PC-3 (cell line): ENCODE results near the gene OOSP1. TPM values are rescaled to one million over a fixed set of nuclear protein-coding genes. Genes with fewer than 3 reads are reported as not detected.

Experiments
- ATAC-seq: fragments of 200-7000 bp; cut with Tn5 transposase; 2 replicates; pipeline ENCODE4 v1.9.1; 2020; ENCODE audit warnings: mild to moderate bottlenecking, moderate library complexity
- BruUV-seq: library from RNA; stranded (reverse); fragments of 400-500 nt; replicated peaks from 2 replicates; lab custom pipeline; 2021; lab: Mats Ljungman, UMichigan
- CTCF ChIA-PET: fragments of 300-600 bp; sonication (Branson Sonifier 250); formaldehyde crosslinking; loops from one replicate; lab custom pipeline; 2022; ENCODE audit warnings: antibody characterized with exemption; lab: Charles Lee
- POLR2A ChIA-PET: fragments of 300-600 bp; sonication (Branson Sonifier 250); formaldehyde crosslinking; loops from one replicate; lab custom pipeline; 2022; ENCODE audit warnings: antibody characterized with exemption; ENCODE audit not compliant: unreplicated experiment; lab: Charles Lee
- DNase-seq: peaks from one replicate; pipeline ENCODE4 v3.0.0-alpha.2; 2015
- H2AFZ ChIP-seq: fragments of 300-600 bp; sonication (generic); 2 replicates; pipeline ENCODE4 v1.6.0; 2016; ENCODE audit warnings: antibody characterized with exemption, low read length
- H3F3A ChIP-seq: fragments of 300-600 bp; sonication (generic); one replicate; pipeline ENCODE4 v1.6.0; 2017; ENCODE audit warnings: antibody characterized with exemption, low read length, control low read depth, mild to moderate bottlenecking; ENCODE audit not compliant: unreplicated experiment
- H3K27ac ChIP-seq: fragments of 300-600 bp; sonication (generic); 2 replicates; pipeline ENCODE4 v1.5.1; 2016; ENCODE audit warnings: mild to moderate bottlenecking, low read length
- H3K27me3 ChIP-seq: fragments of 300-600 bp; sonication (generic); 2 replicates; pipeline ENCODE4 v1.6.1; 2016; ENCODE audit warnings: low read length, mixed read lengths
- H3K36me3 ChIP-seq: fragments of 300-600 bp; sonication (generic); 2 replicates; pipeline ENCODE4 v1.6.1; 2016; ENCODE audit warnings: low read depth, mixed run types, low read length, mixed read lengths
- H3K4me1 ChIP-seq: fragments of 300-600 bp; sonication (generic); 2 replicates; pipeline ENCODE4 v1.5.1; 2016; ENCODE audit warnings: low read length; ENCODE audit not compliant: insufficient read depth
- H3K4me2 ChIP-seq: fragments of 300-600 bp; sonication (generic); 2 replicates; pipeline ENCODE4 v1.6.0; 2016; ENCODE audit warnings: low read length
- H3K4me3 ChIP-seq: fragments of 300-600 bp; sonication (generic); 2 replicates; pipeline ENCODE4 v1.5.1; 2016; ENCODE audit warnings: mild to moderate bottlenecking, low read length, mixed read lengths
- H3K79me2 ChIP-seq: fragments of 300-600 bp; sonication (generic); 2 replicates; pipeline ENCODE4 v1.6.1; 2017; ENCODE audit warnings: low read length, mixed read lengths
- H3K9ac ChIP-seq: fragments of 300-600 bp; sonication (generic); 2 replicates; pipeline ENCODE4 v1.6.0; 2016; ENCODE audit warnings: mild to moderate bottlenecking, low read length
- H3K9me2 ChIP-seq: fragments of 300-600 bp; sonication (generic); replicated peaks from 2 replicates; pipeline ENCODE4 v1.6.1; 2016; ENCODE audit warnings: mixed run types, low read length, mixed read lengths
- H3K9me3 ChIP-seq: fragments of 300-600 bp; sonication (generic); 2 replicates; pipeline ENCODE4 v1.6.1; 2016; ENCODE audit warnings: low read length, mixed read lengths
- H4K20me1 ChIP-seq: fragments of 300-600 bp; sonication (generic); 2 replicates; pipeline ENCODE4 v1.6.1; 2016; ENCODE audit warnings: low read length, mixed read lengths
- CTCF ChIP-seq: fragments of 300-600 bp; sonication (generic); conservative IDR thresholded peaks from 2 replicates; pipeline ENCODE4 v1.5.1; 2017; ENCODE audit warnings: antibody characterized with exemption, low read depth, mild to moderate bottlenecking, low read length
- EZH2 ChIP-seq: fragments of 300-600 bp; sonication (generic); IDR thresholded peaks from one replicate; pipeline ENCODE4 v1.6.1; 2017; ENCODE audit warnings: antibody characterized with exemption, mild to moderate bottlenecking, low read length; ENCODE audit not compliant: unreplicated experiment
- EZH2phosphoT487 ChIP-seq: fragments of 300-600 bp; sonication (generic); IDR thresholded peaks from 2 replicates; pipeline ENCODE4 v1.6.1; 2018; ENCODE audit warnings: mild to moderate bottlenecking, antibody characterized with exemption, low read length, borderline replicate concordance
- intact Hi-C: fragments of 100-400 bp; cut with micrococcal nuclease; formaldehyde crosslinking; loops from 2 replicates; pipeline ENCODE4 v1.9.0; 2023
- total RNA-seq: library from RNA; depleted of rRNA; stranded (reverse); fragments of >200 nt; gene quantifications from 2 replicates; pipeline ENCODE4 v1.2.3, GENCODE V29; 2014

OOSP1 gene
- total RNA-seq, 1 experiment from 2014 or later: not detected

GRCh38 chr11:59960502-59961381 is 22.5 kb downstream of the OOSP1 start:
- Histone ChIP-seq H3F3A (no peaks in the 10 kb centered on the region), H3K9me2 (no peaks in the 10 kb centered on the region), H3K9me3 (no peaks in the 10 kb centered on the region), H3K27ac (no peak overlapping the region), H3K27me3 (no peaks in the 10 kb centered on the region), H3K79me2 (no peaks in the 10 kb centered on the region), H3K4me2 (no peak overlapping the region), H4K20me1 (no peaks in the 10 kb centered on the region), H3K9ac (no peak overlapping the region), H3K36me3 (no peaks in the 10 kb centered on the region), H2AFZ (no peak overlapping the region), H3K4me1 (0 out of 2 replicates have a peak, but pooled peaks cover 5% of the 10 kb centered on the region), H3K4me3 (no peak overlapping the region)
- POLR2A ChIA-PET: no interaction called here
- ATAC-seq (no peak), DNase-seq (no peak)
- BruUV-seq: no TSS peak
- TF ChIP-seq EZH2 (no peak), EZH2phosphoT487 (no peak), CTCF (no peak)
- intact Hi-C loops: no loop called here
- CTCF ChIA-PET: no interaction called here

GRCh38 chr11:59962107-59962482 is 23.9 kb downstream of the OOSP1 start:
- BruUV-seq: no TSS peak
- CTCF ChIA-PET: no interaction called here

GRCh38 chr11:59963733-59964132 is 25.5 kb downstream of the OOSP1 start, which contains the start of gene OOSP4A:
Gene OOSP4A, plus strand, starts transcription at chr11:59964033. Its CDS starts 0 bp downstream, at chr11:59964033.
- Histone ChIP-seq H3K9me2 (no peaks in the 10 kb centered on the region), H3K4me2 (no peak within 1 kb of the TSS), H3K27me3 (no peaks in the 10 kb centered on the region), H3K36me3 (no peaks in the 10 kb centered on the region), H2AFZ (no peak within 1 kb of the TSS), H4K20me1 (no peaks in the 10 kb centered on the region), H3K79me2 (no peaks in the 10 kb centered on the region), H3K4me3 (no peak within 1 kb of the TSS), H3K4me1 (no peaks in the 10 kb centered on the region), H3K9me3 (no peaks in the 10 kb centered on the region), H3K9ac (no peak within 1 kb of the TSS), H3F3A (no peaks in the 10 kb centered on the region), H3K27ac (no peak within 1 kb of the TSS)
- TF ChIP-seq EZH2 (no peak), EZH2phosphoT487 (no peak), CTCF (no peak)
- BruUV-seq: no TSS peak
- no peak for DNase-seq
- intact Hi-C loops: no loop called here
- ChIA-PET CTCF (no interaction called here), POLR2A (no interaction called here)
- no peak for ATAC-seq

More at GRCh38 chr11:59962107-59962482, 23.9 kb downstream of the OOSP1 start:
- H3F3A ChIP-seq: no peaks in the 10 kb centered on the region
- H3K9me2 ChIP-seq: no peaks in the 10 kb centered on the region
- H3K36me3 ChIP-seq: no peaks in the 10 kb centered on the region
- H3K4me3 ChIP-seq: no peak overlapping the region
- DNase-seq (no peak), ATAC-seq (no peak)
- H3K9me3 ChIP-seq: no peaks in the 10 kb centered on the region
- H3K79me2 ChIP-seq: no peaks in the 10 kb centered on the region
- POLR2A ChIA-PET: no interaction called here
- H3K9ac ChIP-seq: no peak overlapping the region
- intact Hi-C loops: no loop called here
- H3K4me1 ChIP-seq: 0 out of 2 replicates have a peak, but pooled peaks cover 2% of the 10 kb centered on the region
- no peak overlapping the region for H3K27ac ChIP-seq
- TF ChIP-seq EZH2: no peak
- H3K27me3 ChIP-seq: no peaks in the 10 kb centered on the region
- H3K4me2 ChIP-seq: no peak overlapping the region
- H2AFZ ChIP-seq: no peak overlapping the region
- no peaks in the 10 kb centered on the region for H4K20me1 ChIP-seq
